Uterus (tissue), 4 donors: ENCODE data around the gene BRI3. TPM values are rescaled to one million over a fixed set of nuclear protein-coding genes. Genes with fewer than 3 reads are reported as not detected.

Experiments used
- DNase-seq, 2 donors: peaks; one replicate each; pipeline ENCODE4 v3.0.0-alpha.2; 2019 to 2020
- H3K27ac ChIP-seq, 2 donors: fragments of 200-600 bp; sonication (generic); 1 replicate in 1 of 2; 2 replicates in 1 of 2; pipeline ENCODE4 v1.5.1; 2016 to 2018
- H3K27me3 ChIP-seq, 2 donors: fragments of 200-600 bp; sonication (generic); one replicate each; pipeline ENCODE4 v1.5.1; 2018 to 2019; ENCODE audit warnings: control low read depth in 1 of 2
- H3K36me3 ChIP-seq, 2 donors: fragments of 200-600 bp; sonication (generic); one replicate each; pipeline ENCODE4 v1.5.1; 2019; ENCODE audit warnings: control low read depth in 1 of 2
- H3K4me1 ChIP-seq, 2 donors: fragments of 200-600 bp; sonication (generic); one replicate each; pipeline ENCODE4 v1.5.1; 2018 to 2019; ENCODE audit warnings: control low read depth in 1 of 2
- H3K4me3 ChIP-seq, 2 donors: fragments of 200-600 bp; sonication (generic); 1 replicate in 1 of 2; 2 replicates in 1 of 2; pipeline ENCODE4 v1.5.1; 2018 to 2019; ENCODE audit warnings: mild to moderate bottlenecking in 1 of 2
- H3K9me3 ChIP-seq, 2 donors: fragments of 200-600 bp; sonication (generic); one replicate each; pipeline ENCODE4 v1.5.1; 2019; ENCODE audit warnings: control low read depth in 1 of 2
- CTCF ChIP-seq, 4 experiments: fragments of 200-600 bp in 2 of 4; fragments of 450-650 bp in 2 of 4; sonication (generic) in 2 of 4; IDR thresholded peaks; one replicate each; pipeline ENCODE4 v1.5.1; 2016 to 2019; ENCODE audit warnings: antibody characterized with exemption in 4 of 4, mild to moderate bottlenecking in 2 of 4, moderate library complexity in 1 of 4
- POLR2A ChIP-seq, 2 donors: fragments of 450-650 bp; IDR thresholded peaks; one replicate each; pipeline ENCODE4 v1.6.1; 2016; ENCODE audit warnings: antibody characterized with exemption in 2 of 2, mild to moderate bottlenecking in 1 of 2, moderate library complexity in 1 of 2
- intact Hi-C: fragments of 100-400 bp; cut with DNase I; formaldehyde crosslinking; loops from one replicate; pipeline ENCODE4 v1.15.1; 2023; ENCODE audit warnings: low total_unique reads
- total RNA-seq, 4 donors: library from RNA; depleted of rRNA in 3 of 4; stranded (reverse); fragments of >200 nt in 3 of 4; gene quantifications; one replicate each; pipeline versions ENCODE4 v1.1.0 to v1.2.4, GENCODE V29; 2014 to 2023
- donor health status: DM: yes; HTN: yes; CAD: no.

The BRI3 gene
- total RNA-seq, 4 donors from 2014 or later, result 8.5 to 161 (median 28.1) TPM

GRCh38 chr7:98339043-98339442 is 57.6 kb downstream of the BRI3 start:
- DNase-seq, result no peak
- H3K9me3 ChIP-seq, result no peaks in the 10 kb centered on the region
- H3K4me1 ChIP-seq, result no peaks in the 10 kb centered on the region
- H3K36me3 ChIP-seq, result no peaks in the 10 kb centered on the region
- no peak overlapping the region for H3K27ac ChIP-seq
- H3K27me3 ChIP-seq, result no peaks in the 10 kb centered on the region
- H3K4me3 ChIP-seq, result no peak overlapping the region
- intact Hi-C loops, result no loop called here
- TF ChIP-seq CTCF (IDR thresholded peaks at IDR 0.05) (no peak), POLR2A (IDR thresholded peaks at IDR 0.05) (no peak)

- DNase-seq, result no peak
- no peak for TF ChIP-seq CTCF (IDR thresholded peaks at IDR 0.05)
- intact Hi-C loops, result no loop called here
- Histone ChIP-seq H3K27ac (no peak overlapping the region), H3K9me3 (no peaks in the 10 kb centered on the region), H3K27me3 (no peaks in the 10 kb centered on the region), H3K4me3 (no peak overlapping the region), H3K36me3 (no peaks in the 10 kb centered on the region), H3K4me1 (no peaks in the 10 kb centered on the region)
These were observed 59.6 kb downstream of the BRI3 start for GRCh38 chr7:98341106-98341505.

Other genes with a start within 250 kb of the BRI3 start
- gene LMTK2, start 174.8 kb upstream of the BRI3 start, total RNA-seq, result 10 to 100 TPM in 3 of 4 donors, 1 to 10 TPM in 1; 5.9 to 23.3 (median 14.8) TPM
- gene BHLHA15, start 70.2 kb upstream of the BRI3 start, total RNA-seq, result 1 to 10 TPM in 1 of 4 donors, under 1 TPM in 1, not detected in 2; 0.41 to 1.6 TPM
- 10 to 100 TPM in 2 of 4 donors, 1 to 10 TPM in 2; 3.1 to 52.6 (median 16.7) TPM for gene TECPR1, start 29.5 kb upstream of the BRI3 start, total RNA-seq
- 1 to 10 TPM in 3 of 4 donors, not detected in 1; 1.0 to 4.3 (median 2.1) TPM for gene BAIAP2L1, start 119.4 kb downstream of the BRI3 start, total RNA-seq